Smooth muscle cell of the brain vasculature (primary cell): ENCODE results near the gene ZNF853.
"Not testable (repeated sequence)": the region's sequence is repeated elsewhere in the genome, so short reads cannot be mapped to it uniquely, and the experiment has no call there.

Experiments
- DNase-seq: peaks from one replicate; pipeline ENCODE4 v3.0.0-alpha.2; 2012; ENCODE audit warnings: low read depth, low spot score

ZNF853 gene

GRCh38 chr7:6606866-6607583 is 8.4 kb upstream of the ZNF853 start:
- no peak for DNase-seq

GRCh38 chr7:6607651-6608051 is 7.8 kb upstream of the ZNF853 start:
- no peak for DNase-seq

GRCh38 chr7:6608081-6608480 is 7.3 kb upstream of the ZNF853 start:
- DNase-seq: no peak

GRCh38 chr7:6608794-6609193 is 6.6 kb upstream of the ZNF853 start:
- DNase-seq: no peak

GRCh38 chr7:6612819-6613218 is 2.6 kb upstream of the ZNF853 start:
- DNase-seq: no peak

- no peak for DNase-seq
Observed at GRCh38 chr7:6613706-6614105, 1.7 kb upstream of the ZNF853 start.

- DNase-seq: no peak
Observed at GRCh38 chr7:6615723-6616555, 529 bp downstream of the ZNF853 start.

GRCh38 chr7:6616854-6617643 is 1.6 kb downstream of the ZNF853 start:
- DNase-seq: no peak

- no peak for DNase-seq
Observed at GRCh38 chr7:6618621-6619020, 3.2 kb downstream of the ZNF853 start.

GRCh38 chr7:6619961-6620360 is 4.6 kb downstream of the ZNF853 start:
- DNase-seq: no peak

GRCh38 chr7:6621195-6622133 is 6.1 kb downstream of the ZNF853 start:
- no peak for DNase-seq

GRCh38 chr7:6622134-6622710 is 6.8 kb downstream of the ZNF853 start:
- no peak for DNase-seq

- DNase-seq: no peak
Observed at GRCh38 chr7:6623589-6624245, 8.3 kb downstream of the ZNF853 start.

- no peak for DNase-seq
Observed at GRCh38 chr7:6624246-6624611, 8.8 kb downstream of the ZNF853 start.

GRCh38 chr7:6628045-6628444 is 12.6 kb downstream of the ZNF853 start:
- DNase-seq: no peak

GRCh38 chr7:6630007-6630849 is 14.8 kb downstream of the ZNF853 start:
- no peak for DNase-seq

- no peak for DNase-seq
Observed at GRCh38 chr7:6631605-6632004, 16.2 kb downstream of the ZNF853 start.

GRCh38 chr7:6634021-6634420 is 18.6 kb downstream of the ZNF853 start:
- DNase-seq: no peak

GRCh38 chr7:6634971-6635370 is 19.6 kb downstream of the ZNF853 start:
- not testable (repeated sequence) for DNase-seq
